HG03280 (cell line): ENCODE results near the gene MAPK8IP1.

Experiments
- ATAC-seq: cut with Tn5 transposase; IDR thresholded peaks from one replicate; pipeline ENCODE4 v1.9.1; 2021; ENCODE audit warnings: mild to moderate bottlenecking, moderate library complexity; ENCODE audit not compliant: unreplicated experiment

The MAPK8IP1 gene

GRCh38 chr11:45859661-45860140, 25.8 kb upstream of the MAPK8IP1 start:
- ATAC-seq = no peak

- no peak for ATAC-seq
Measured at GRCh38 chr11:45860348-45860747, 25.1 kb upstream of the MAPK8IP1 start.

DNA sequence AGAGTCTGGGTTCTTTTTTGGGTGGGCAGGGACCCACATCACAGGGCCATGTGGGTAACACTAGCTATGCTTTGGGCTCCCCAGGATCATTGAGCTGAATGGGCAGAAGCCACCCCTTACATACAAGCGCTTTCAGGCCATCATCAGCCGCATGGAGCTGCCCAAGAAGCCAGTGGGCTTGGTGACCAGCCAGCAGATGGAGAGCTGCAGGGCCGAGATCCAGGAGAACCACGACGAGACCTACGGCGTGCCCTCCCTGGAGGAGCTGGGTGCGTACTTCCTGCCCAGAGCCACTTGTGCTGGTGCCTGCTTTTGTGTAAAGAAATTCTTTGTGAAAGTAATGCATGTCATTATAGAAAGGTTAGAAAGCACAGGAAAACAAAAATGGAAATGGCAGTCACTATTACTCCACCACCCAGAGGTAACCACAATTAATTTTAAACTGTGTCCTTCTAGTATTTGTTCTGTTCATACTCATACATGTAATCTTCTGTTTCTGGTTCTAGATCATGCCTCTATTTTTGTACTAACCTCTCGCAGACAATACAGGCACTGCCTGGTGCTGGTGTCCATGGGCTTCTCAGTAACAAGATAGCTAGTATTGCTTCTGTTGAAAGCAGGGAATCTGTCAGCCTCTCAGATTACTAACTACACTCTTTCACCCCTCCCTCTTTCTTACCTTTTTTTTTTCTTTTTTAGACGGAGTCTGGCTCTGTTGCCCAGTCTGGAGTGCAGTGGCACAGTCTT, 24.5 kb upstream of the MAPK8IP1 start:
- no peak for ATAC-seq

DNA sequence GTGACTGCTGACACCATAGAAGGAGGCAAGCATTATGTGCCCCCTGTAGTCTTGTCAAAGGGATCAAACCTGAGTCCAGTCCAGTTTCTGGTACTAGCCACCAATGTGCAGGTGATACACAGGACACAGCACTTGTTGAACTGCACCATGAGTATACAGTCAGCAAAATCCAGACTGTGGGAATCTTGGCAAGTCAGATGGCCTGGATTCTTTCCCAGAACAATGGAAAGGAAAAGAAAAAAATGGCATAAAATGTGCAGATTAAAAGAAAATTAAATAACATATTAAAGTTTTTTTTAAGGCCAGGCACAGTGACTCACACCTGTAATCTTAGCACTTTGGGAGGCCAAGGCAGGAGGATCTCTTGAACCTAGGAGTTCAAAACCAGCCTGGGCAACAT, 21.4 kb upstream of the MAPK8IP1 start:
- ATAC-seq = no peak

DNA sequence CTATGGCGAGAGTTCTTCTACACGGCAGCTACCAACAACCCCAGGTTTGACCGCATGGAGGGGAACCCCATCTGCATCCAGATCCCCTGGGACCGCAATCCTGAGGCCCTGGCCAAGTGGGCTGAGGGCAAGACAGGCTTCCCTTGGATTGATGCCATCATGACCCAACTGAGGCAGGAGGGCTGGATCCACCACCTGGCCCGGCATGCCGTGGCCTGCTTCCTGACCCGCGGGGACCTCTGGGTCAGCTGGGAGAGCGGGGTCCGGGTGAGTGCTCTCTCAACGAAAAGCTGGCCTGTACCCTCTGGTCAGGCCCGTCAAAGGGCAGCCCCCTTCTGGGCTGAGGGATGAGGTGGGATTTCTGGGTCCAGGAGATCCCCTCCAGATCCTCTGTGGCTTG, 15.9 kb upstream of the MAPK8IP1 start:
- no peak for ATAC-seq

- ATAC-seq = no peak
Measured at GRCh38 chr11:45870706-45871105, 14.7 kb upstream of the MAPK8IP1 start.

- no peak for ATAC-seq
Measured at GRCh38 chr11:45871638-45872037, 13.8 kb upstream of the MAPK8IP1 start.

DNA sequence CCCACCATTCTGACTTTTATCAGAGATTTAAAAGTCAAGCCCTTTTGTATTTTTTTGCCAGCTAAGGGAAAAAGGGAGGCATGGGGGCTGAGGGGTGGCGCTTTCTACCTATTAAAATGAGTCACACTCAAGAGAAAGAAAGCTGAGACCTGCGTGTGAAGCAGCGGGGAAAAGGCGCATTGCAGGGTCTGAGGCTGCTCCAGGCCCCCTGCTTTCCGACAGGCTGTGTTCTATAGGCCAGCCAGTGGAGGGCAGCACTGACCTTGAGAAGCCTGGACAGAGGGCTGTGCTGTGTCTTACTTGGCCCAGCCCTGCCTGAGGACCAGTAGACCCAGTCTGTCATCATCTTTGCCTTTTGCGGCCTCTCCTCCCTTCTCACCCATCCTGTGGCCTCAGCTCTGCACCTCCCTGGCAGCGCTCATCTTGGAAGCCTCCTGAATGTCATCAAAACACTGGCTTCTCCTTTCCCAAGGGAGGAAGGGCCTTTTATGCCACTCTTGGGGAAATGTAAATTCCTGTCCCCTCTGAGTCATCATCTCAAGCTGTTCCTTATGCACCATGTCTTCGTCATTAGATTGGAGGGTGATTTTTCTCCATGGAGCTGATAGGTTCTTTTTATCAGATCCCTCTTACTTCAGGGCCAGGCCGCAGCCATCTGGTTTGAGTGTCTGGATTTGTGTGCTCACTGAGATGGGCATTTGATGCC, 12.6 kb upstream of the MAPK8IP1 start:
- no peak for ATAC-seq

GRCh38 chr11:45876401-45876800, 9.1 kb upstream of the MAPK8IP1 start:
- ATAC-seq = no peak

DNA sequence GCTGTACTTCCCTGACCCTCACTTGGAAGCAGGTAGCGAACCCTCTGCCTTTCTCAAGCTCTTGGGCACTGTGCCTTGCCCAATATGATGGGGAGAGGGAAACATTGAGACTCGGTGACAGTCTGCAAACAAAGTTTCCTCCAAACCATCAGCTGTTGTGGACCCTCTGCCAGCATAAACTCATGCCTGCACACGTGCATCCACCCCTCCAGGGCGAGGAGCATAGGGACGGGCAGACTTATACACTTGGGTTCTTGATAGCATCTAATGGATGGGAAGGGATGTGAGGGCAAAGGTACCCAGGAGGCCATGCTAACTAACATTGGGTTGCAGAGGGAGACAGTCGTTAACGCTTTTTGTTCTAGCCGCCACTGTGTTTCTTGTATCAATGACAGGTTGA, 8.2 kb upstream of the MAPK8IP1 start:
- no peak for ATAC-seq

GRCh38 chr11:45877845-45878244, 7.6 kb upstream of the MAPK8IP1 start:
- no peak for ATAC-seq

DNA sequence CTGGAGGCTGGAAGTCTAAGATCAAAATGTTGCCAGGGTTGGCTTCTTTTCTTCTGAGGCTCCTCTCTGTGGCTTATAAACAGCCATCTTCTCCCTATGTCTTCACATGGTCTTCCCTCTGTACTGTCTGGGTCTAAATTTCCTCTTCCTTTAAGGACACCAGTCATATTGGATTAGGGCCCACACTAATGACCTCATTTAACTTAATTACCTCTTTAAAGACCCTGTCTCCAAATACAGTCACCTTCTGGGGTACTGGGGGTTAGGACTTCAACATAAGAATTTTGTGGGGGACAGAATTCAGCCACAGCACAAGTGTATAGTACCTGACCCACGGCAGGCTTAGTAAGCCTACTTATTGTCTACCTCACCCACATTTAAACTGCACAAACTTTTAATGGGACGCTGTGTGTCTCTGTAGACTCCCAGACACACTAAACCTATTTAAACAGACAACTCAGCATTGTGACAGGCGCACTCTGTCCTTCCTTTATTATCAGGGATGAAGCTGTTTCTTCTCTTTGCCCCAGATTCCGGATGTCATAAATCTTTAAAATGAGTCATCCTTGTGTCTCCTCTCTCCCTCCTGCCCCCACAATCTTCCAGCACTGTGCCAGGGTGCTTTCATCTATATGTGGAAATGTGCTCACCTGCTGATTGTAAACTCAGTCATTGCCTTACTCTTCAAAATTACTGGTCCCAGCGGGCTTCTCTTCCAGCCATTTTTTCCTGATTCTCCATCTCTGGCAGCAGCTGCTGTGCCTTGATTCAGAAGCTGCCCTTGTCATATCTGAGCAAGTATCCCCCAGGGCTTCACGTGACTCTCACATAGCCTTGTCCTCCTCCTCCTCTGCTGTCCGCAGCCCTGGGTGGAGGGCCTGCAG, 5.4 kb upstream of the MAPK8IP1 start:
- no peak for ATAC-seq

GRCh38 chr11:45880772-45881570, 4.5 kb upstream of the MAPK8IP1 start:
- ATAC-seq = no peak

GRCh38 chr11:45881708-45882368, 3.6 kb upstream of the MAPK8IP1 start:
- ATAC-seq = no peak

DNA sequence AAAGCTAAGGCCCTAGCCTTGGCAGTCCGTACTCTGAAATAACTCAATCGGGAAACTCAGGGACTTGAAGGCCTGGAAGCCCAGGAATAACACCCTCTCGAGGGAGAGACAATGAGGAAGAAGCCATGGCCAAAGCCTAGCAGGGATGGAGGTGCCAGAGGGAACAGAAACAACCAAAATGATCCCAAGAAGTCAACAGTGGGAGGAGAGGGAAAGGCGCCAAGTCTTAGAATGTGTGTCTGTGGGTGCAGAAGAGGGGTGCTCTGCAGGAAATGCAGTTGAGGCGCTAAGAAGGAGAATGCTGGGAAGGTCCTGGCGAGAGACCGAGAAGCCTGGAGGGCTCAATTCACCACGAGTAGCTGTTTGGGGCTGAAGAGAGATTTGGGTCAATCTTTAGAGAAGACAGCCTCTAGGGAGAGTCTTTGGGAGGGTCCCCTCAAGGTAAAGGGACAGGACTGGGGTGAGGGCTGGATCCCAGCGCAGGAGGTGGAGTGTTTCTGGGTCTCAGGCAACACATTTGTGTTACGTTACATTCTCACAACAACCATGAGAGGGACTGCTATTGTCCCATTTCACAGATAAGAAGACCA, 760 bp upstream of the MAPK8IP1 start:
- no peak for ATAC-seq

GRCh38 chr11:45885921-45886721, 670 bp downstream of the MAPK8IP1 start:
- peak; percentile 2 for ATAC-seq

DNA sequence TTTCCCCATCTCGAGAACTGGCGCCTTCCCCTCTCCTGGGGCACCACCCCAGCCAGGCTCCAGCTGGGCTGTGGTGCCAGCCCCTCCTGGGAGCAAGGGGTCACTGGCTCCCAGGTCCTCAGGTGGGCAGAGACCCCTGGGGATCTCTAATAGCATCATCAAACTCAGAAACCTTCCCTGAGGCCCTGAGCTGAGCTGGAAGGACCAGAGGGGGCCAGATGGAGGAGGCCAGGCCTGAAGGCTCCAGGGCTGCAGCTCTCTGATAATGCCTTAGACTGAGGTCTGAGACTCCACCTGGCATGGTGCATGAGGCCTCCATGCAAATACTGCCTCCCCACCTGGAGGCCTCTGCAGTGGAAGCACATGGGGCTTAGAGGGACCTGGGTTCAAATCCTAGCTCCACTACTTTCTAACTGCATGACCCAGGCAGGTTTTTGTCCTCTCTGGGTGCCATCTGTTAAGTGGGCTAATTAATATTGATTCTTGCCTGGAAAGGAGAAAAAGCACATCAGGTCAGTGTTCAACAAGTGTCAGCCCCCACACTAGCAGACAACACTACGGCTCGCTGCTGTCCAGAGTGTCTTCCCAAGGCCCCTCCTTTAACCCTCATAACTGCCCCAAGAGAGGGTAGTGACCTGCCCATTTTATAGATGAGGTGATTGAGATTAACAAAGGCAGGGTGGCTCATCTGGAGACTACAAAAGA, 1.5 kb downstream of the MAPK8IP1 start:
- no peak for ATAC-seq

- ATAC-seq = no peak
Measured at GRCh38 chr11:45887587-45887986, 2.1 kb downstream of the MAPK8IP1 start.
